Body of pancreas (tissue), 4 donors: ENCODE results near the gene SLC6A19. TPM values are rescaled to one million over a fixed set of nuclear protein-coding genes. Genes with fewer than 3 reads are reported as not detected.

ENCODE experiments used
- ATAC-seq: fragments of 150-250 bp; one replicate; pipeline ENCODE4 v1.9.1; 2016
- DNase-seq, 4 donors: peaks; one replicate each; pipeline ENCODE4 v3.0.0-alpha.2; 2019
- H3K27ac ChIP-seq, 4 donors: fragments of 200-600 bp; sonication (generic); 1 replicate in 3 of 4; 2 replicates in 1 of 4; pipeline versions ENCODE4 v1.5.1 to v1.6.1; 2016 to 2019; ENCODE audit warnings: mild to moderate bottlenecking in 1 of 4, mixed read lengths in 1 of 4, moderate library complexity in 1 of 4
- H3K27me3 ChIP-seq, 2 donors: fragments of 200-600 bp; sonication (generic); one replicate each; pipeline ENCODE4 v1.6.0; 2016; ENCODE audit warnings: mild to moderate bottlenecking in 1 of 2
- H3K36me3 ChIP-seq, 2 donors: fragments of 200-600 bp; sonication (generic); replicated peaks in 1 of 2; 2 replicates each; pipeline ENCODE4 v1.5.1; 2016; ENCODE audit warnings: low read depth in 2 of 2; ENCODE audit not compliant: insufficient read depth in 1 of 2
- H3K4me1 ChIP-seq: fragments of 200-600 bp; sonication (generic); one replicate; pipeline ENCODE4 v1.6.0; 2016
- H3K4me3 ChIP-seq, 2 donors: fragments of 200-600 bp; sonication (generic); 1 replicate in 1 of 2; 2 replicates in 1 of 2; pipeline ENCODE4 v1.5.1; 2016 to 2019
- H3K9me3 ChIP-seq, 3 donors: fragments of 200-600 bp; sonication (generic); 1 replicate in 2 of 3; 2 replicates in 1 of 3; pipeline ENCODE4 v1.5.1; 2016
- POLR2A ChIP-seq, 3 donors: fragments of 450-650 bp; IDR thresholded peaks; one replicate each; pipeline ENCODE4 v1.6.1; 2016; ENCODE audit warnings: antibody characterized with exemption in 3 of 3, mild to moderate bottlenecking in 2 of 3
- WGBS, 2 donors: methylation state at CpG; one replicate each; pipeline ENCODE4 v1.1.5; 2017; 5-methylcytosine and 5-hydroxymethylcytosine counted together
- intact Hi-C: fragments of 100-400 bp; cut with DNase I; formaldehyde crosslinking; loops from one replicate; pipeline ENCODE4 v1.15.1; 2023
- total RNA-seq, 2 donors: library from RNA; depleted of rRNA; stranded (reverse); fragments of >200 nt; gene quantifications; one replicate each; pipeline ENCODE4 v1.1.0, GENCODE V29; 2016
- TF ChIP-seq, protein P1 (sequence below), 7 experiments: fragments of 450-650 bp in 4 of 7; fragments of 200-600 bp in 3 of 7; sonication (generic) in 3 of 7; IDR thresholded peaks; one replicate each; pipeline ENCODE4 v1.5.1; 2016 to 2019; ENCODE audit warnings: antibody characterized with exemption in 7 of 7

The SLC6A19 gene
- total RNA-seq, 2 donors from 2014 or later, result 0.66 to 1.3 TPM

- intact Hi-C loops, result loop anchor here (5.0 kb wide), 1 partner anchor 38 kb away; no protein-coding TSS in a partner anchor
- H3K36me3 ChIP-seq, result no peaks in the 10 kb centered on the region
- H3K9me3 ChIP-seq, result no peaks in the 10 kb centered on the region
- 55 to 80% methylated on average over 13 to 21 of the region's 21 CpGs for WGBS, 2 donors
- H3K27me3 ChIP-seq, result no peaks in the 10 kb centered on the region
- peaks cover 3% of the 10 kb centered on the region for H3K4me1 ChIP-seq
- H3K4me3 ChIP-seq, result no peak overlapping the region
- no peak for DNase-seq
- no peak for ATAC-seq
- TF ChIP-seq, protein P1, sequence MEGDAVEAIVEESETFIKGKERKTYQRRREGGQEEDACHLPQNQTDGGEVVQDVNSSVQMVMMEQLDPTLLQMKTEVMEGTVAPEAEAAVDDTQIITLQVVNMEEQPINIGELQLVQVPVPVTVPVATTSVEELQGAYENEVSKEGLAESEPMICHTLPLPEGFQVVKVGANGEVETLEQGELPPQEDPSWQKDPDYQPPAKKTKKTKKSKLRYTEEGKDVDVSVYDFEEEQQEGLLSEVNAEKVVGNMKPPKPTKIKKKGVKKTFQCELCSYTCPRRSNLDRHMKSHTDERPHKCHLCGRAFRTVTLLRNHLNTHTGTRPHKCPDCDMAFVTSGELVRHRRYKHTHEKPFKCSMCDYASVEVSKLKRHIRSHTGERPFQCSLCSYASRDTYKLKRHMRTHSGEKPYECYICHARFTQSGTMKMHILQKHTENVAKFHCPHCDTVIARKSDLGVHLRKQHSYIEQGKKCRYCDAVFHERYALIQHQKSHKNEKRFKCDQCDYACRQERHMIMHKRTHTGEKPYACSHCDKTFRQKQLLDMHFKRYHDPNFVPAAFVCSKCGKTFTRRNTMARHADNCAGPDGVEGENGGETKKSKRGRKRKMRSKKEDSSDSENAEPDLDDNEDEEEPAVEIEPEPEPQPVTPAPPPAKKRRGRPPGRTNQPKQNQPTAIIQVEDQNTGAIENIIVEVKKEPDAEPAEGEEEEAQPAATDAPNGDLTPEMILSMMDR (IDR thresholded peaks at IDR 0.05), result no peak
- no peak for TF ChIP-seq POLR2A (IDR thresholded peaks at IDR 0.05)
- no peak overlapping the region for H3K27ac ChIP-seq
Measured at GRCh38 chr5:1209896-1210776, 8.7 kb downstream of the SLC6A19 start.

GRCh38 chr5:1210832-1211251 lies 9.4 kb downstream of the SLC6A19 start:
- TF ChIP-seq POLR2A (IDR thresholded peaks at IDR 0.05), result no peak
- TF ChIP-seq, protein P1 (IDR thresholded peaks at IDR 0.05), result no peak
- H3K4me1 ChIP-seq, result no peaks in the 10 kb centered on the region
- H3K27ac ChIP-seq, result no peak overlapping the region
- 79% methylated on average over 3 to 21 of the region's 21 CpGs for WGBS, 2 donors
- H3K36me3 ChIP-seq, result no peaks in the 10 kb centered on the region
- peak in 1 of 4 donors; percentile 4 for DNase-seq
- H3K9me3 ChIP-seq, result no peaks in the 10 kb centered on the region
- H3K27me3 ChIP-seq, result no peaks in the 10 kb centered on the region
- no peak for ATAC-seq
- intact Hi-C loops, result no loop called here
- H3K4me3 ChIP-seq, result no peak overlapping the region

DNA sequence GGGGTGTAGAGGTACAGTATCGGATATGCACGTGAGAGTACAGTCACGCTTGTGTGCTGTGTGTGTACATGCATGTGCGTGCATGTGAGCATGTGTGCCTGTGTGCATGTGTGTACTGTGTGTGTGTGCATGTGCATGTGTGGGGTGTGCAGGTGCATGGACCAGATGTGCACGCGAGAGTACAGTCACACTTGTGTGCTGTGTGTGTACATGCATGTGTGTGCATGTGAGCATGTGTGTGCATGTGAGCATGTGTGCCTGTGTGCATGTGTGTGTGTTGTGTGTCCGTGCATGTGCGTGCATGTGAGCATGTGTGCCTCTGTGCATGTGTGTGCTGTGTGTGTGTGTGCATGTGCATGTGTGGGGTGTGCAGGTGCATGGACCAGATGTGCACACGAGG lies 10.3 kb downstream of the SLC6A19 start:
- no peaks in the 10 kb centered on the region for H3K4me1 ChIP-seq
- TF ChIP-seq, protein P1 (IDR thresholded peaks at IDR 0.05), result no peak
- TF ChIP-seq POLR2A (IDR thresholded peaks at IDR 0.05), result no peak
- intact Hi-C loops, result no loop called here
- no peaks in the 10 kb centered on the region for H3K9me3 ChIP-seq
- H3K27me3 ChIP-seq, result no peaks in the 10 kb centered on the region
- H3K4me3 ChIP-seq, result no peak overlapping the region
- H3K27ac ChIP-seq, result no peak overlapping the region
- DNase-seq, result peak in 1 of 4 donors; percentile 2
- no peaks in the 10 kb centered on the region for H3K36me3 ChIP-seq
- no peak for ATAC-seq
- 87 to 90% methylated on average over 8 to 9 of the region's 9 CpGs for WGBS, 2 donors

DNA sequence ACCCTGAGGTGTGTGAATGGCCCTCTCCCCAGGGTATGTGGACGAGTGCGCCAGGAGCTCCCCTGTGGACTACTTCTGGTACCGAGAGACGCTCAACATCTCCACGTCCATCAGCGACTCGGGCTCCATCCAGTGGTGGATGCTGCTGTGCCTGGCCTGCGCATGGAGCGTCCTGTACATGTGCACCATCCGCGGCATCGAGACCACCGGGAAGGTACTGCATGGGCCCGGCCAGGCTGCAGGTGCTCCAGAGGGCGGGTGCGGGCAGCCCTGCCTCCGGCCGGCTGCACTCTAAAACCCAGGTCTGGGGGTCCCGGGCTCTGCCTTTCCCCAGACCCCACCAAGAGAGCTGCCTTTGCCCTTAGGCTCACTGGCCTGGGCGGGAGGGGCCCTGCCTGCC lies 10.9 kb downstream of the SLC6A19 start:
- ATAC-seq, result no peak
- DNase-seq, result peak in 1 of 4 donors; percentile 3
- intact Hi-C loops, result no loop called here

More for the DNA sequence above, 10.9 kb downstream of the SLC6A19 start:
- TF ChIP-seq POLR2A (IDR thresholded peaks at IDR 0.05), result no peak
- TF ChIP-seq, protein P1 (IDR thresholded peaks at IDR 0.05), result no peak
- H3K27me3 ChIP-seq, result no peaks in the 10 kb centered on the region
- H3K4me3 ChIP-seq, result no peak overlapping the region
- no peaks in the 10 kb centered on the region for H3K4me1 ChIP-seq
- no peak overlapping the region for H3K27ac ChIP-seq
- H3K36me3 ChIP-seq, result no peaks in the 10 kb centered on the region
- 50 to 87% methylated on average over 2 to 20 of the region's 20 CpGs for WGBS, 2 donors
- H3K9me3 ChIP-seq, result no peaks in the 10 kb centered on the region
